HEK293 (cell line): ENCODE results near the gene CEP70.

Source experiments
- CTCF ChIA-PET: fragments of 350-600 bp; formaldehyde crosslinking; extraction: SDS; loops from one replicate; lab custom pipeline; 2021; ENCODE audit warnings: antibody characterized with exemption; lab: Yijun Ruan, JAX
- POLR2A ChIA-PET: fragments of 300-600 bp; formaldehyde crosslinking; extraction: SDS; loops from one replicate; lab custom pipeline; 2020; ENCODE audit warnings: antibody characterized with exemption, inconsistent platforms; lab: Yijun Ruan, JAX
- H3K27ac ChIP-seq: fragments of 200-500 bp; sonication (Bioruptor generic); 2 replicates; pipeline ENCODE4 v1.5.1; 2014; ENCODE audit warnings: low read depth, low read length, control low read depth, inconsistent platforms; ENCODE audit errors: extremely low read depth
- H3K36me3 ChIP-seq, 2 experiments: fragments of 200-500 bp in 1 of 2; sonication (Bioruptor generic) in 1 of 2; 1 replicate in 1 of 2; 2 replicates in 1 of 2; pipeline ENCODE4 v1.5.1; 2014 to 2017; ENCODE audit warnings: inconsistent platforms in 2 of 2, low read length in 2 of 2; ENCODE audit not compliant: control insufficient read depth in 2 of 2, insufficient read depth in 1 of 2
- H3K4me1 ChIP-seq: fragments of 200-500 bp; sonication (Bioruptor generic); 2 replicates; pipeline ENCODE4 v1.5.1; 2014; ENCODE audit warnings: mild to moderate bottlenecking, low read length, inconsistent platforms; ENCODE audit not compliant: control insufficient read depth, insufficient read depth
- H3K4me3 ChIP-seq: 2 replicates; pipeline ENCODE4 v1.5.1; 2011; ENCODE audit warnings: low read depth, mild to moderate bottlenecking, control low read depth, low read length, moderate library complexity
- H3K9me3 ChIP-seq: fragments of 200-500 bp; sonication (Bioruptor generic); 2 replicates; pipeline ENCODE4 v1.5.1; 2014; ENCODE audit warnings: low read depth, low read length, inconsistent platforms; ENCODE audit not compliant: control insufficient read depth, insufficient read depth
- BCL11A ChIP-seq: fragments of 450-650 bp; formaldehyde crosslinking; IDR thresholded peaks from 2 replicates; pipeline ENCODE4 v1.5.1; 2016; ENCODE audit warnings: low read depth, missing biosample characterization, missing genetic modification characterization
- PRDM10 ChIP-seq: fragments of 450-650 bp; formaldehyde crosslinking; IDR thresholded peaks from 2 replicates; pipeline ENCODE4 v1.5.1; 2016; ENCODE audit warnings: missing biosample characterization, missing genetic modification characterization
- REST ChIP-seq: fragments of 450-650 bp; formaldehyde crosslinking; IDR thresholded peaks from 2 replicates; pipeline ENCODE4 v1.5.1; 2016; ENCODE audit warnings: missing biosample characterization, missing genetic modification characterization
- SCRT2 ChIP-seq: fragments of 450-650 bp; formaldehyde crosslinking; IDR thresholded peaks from 2 replicates; pipeline ENCODE4 v1.5.1; 2016; ENCODE audit warnings: missing biosample characterization, missing genetic modification characterization
- TCF7L2 ChIP-seq: IDR thresholded peaks from 2 replicates; pipeline ENCODE4 v1.6.1; 2011; ENCODE audit warnings: low read depth, mild to moderate bottlenecking, inconsistent platforms, low read length, moderate library complexity, borderline replicate concordance
- ZBTB17 ChIP-seq: fragments of 450-650 bp; formaldehyde crosslinking; IDR thresholded peaks from 2 replicates; pipeline ENCODE4 v1.5.1; 2016; ENCODE audit warnings: missing biosample characterization, missing genetic modification characterization
- ZBTB20 ChIP-seq: fragments of 450-650 bp; formaldehyde crosslinking; IDR thresholded peaks from 2 replicates; pipeline ENCODE4 v1.5.1; 2016; ENCODE audit warnings: missing biosample characterization, missing genetic modification characterization
- ZBTB6 ChIP-seq: fragments of 450-650 bp; formaldehyde crosslinking; IDR thresholded peaks from 2 replicates; pipeline ENCODE4 v1.5.1; 2017; ENCODE audit warnings: missing biosample characterization, missing genetic modification characterization
- ZNF146 ChIP-seq: fragments of 450-650 bp; formaldehyde crosslinking; IDR thresholded peaks from 2 replicates; pipeline ENCODE4 v1.5.1; 2016; ENCODE audit warnings: missing biosample characterization, missing genetic modification characterization
- ZNF184 ChIP-seq: fragments of 450-650 bp; IDR thresholded peaks from 2 replicates; pipeline ENCODE4 v1.5.1; 2018; ENCODE audit warnings: missing biosample characterization, mild to moderate bottlenecking, missing genetic modification characterization
- ZNF514 ChIP-seq: fragments of 450-650 bp; formaldehyde crosslinking; IDR thresholded peaks from 2 replicates; pipeline ENCODE4 v1.5.1; 2016; ENCODE audit warnings: missing biosample characterization, missing genetic modification characterization
- ZNF518A ChIP-seq: fragments of 450-650 bp; formaldehyde crosslinking; conservative IDR thresholded peaks from 2 replicates; pipeline ENCODE4 v1.5.1; 2016; ENCODE audit warnings: low read depth, missing biosample characterization, missing genetic modification characterization
- ZNF521 ChIP-seq: fragments of 450-650 bp; formaldehyde crosslinking; IDR thresholded peaks from 2 replicates; pipeline ENCODE4 v1.5.1; 2017; ENCODE audit warnings: missing biosample characterization, mild to moderate bottlenecking, missing genetic modification characterization
- ZNF610 ChIP-seq: fragments of 450-650 bp; formaldehyde crosslinking; IDR thresholded peaks from 2 replicates; pipeline ENCODE4 v1.5.1; 2016; ENCODE audit warnings: missing biosample characterization, missing genetic modification characterization, borderline replicate concordance
- ZNF791 ChIP-seq: fragments of 450-650 bp; formaldehyde crosslinking; IDR thresholded peaks from 2 replicates; pipeline ENCODE4 v1.5.1; 2016; ENCODE audit warnings: missing biosample characterization, missing genetic modification characterization

Gene CEP70

GRCh38 chr3:138549179-138549977 lies 44.7 kb downstream of the CEP70 start (continued):
- TF ChIP-seq ZNF518A = no peak
- no peak for TF ChIP-seq ZNF791 (tag by site-specific recombination)
- TF ChIP-seq ZNF610 (tag by site-specific recombination) = no peak

GRCh38 chr3:138547342-138547975 lies 46.6 kb downstream of the CEP70 start:
- no peak overlapping the region for H3K27ac ChIP-seq
- peaks cover 0 to 40% of the 10 kb centered on the region in 2 experiments; a peak in 1 of 3 replicates for H3K36me3 ChIP-seq
- no peak for TF ChIP-seq ZNF146 (tag by site-specific recombination)
- no peak for TF ChIP-seq BCL11A (tag by site-specific recombination)
- TF ChIP-seq TCF7L2 = no peak
- no peak for TF ChIP-seq ZBTB20 (tag by site-specific recombination)
- TF ChIP-seq ZBTB17 (tag by site-specific recombination) = no peak
- TF ChIP-seq ZNF521 = no peak
- no peak for TF ChIP-seq PRDM10 (tag by site-specific recombination)
- TF ChIP-seq, all 188 proteins: peak for 0
- ChIA-PET CTCF (no interaction called here), POLR2A (no interaction called here)
- H3K4me1 ChIP-seq = no peaks in the 10 kb centered on the region
- no peaks in the 10 kb centered on the region for H3K9me3 ChIP-seq
- H3K4me3 ChIP-seq = no peak overlapping the region

GRCh38 chr3:138544546-138544945 lies 49.5 kb downstream of the CEP70 start:
- ChIA-PET POLR2A (no interaction called here), CTCF (no interaction called here)
- peaks cover 0 to 46% of the 10 kb centered on the region in 2 experiments; a peak in 1 of 3 replicates for H3K36me3 ChIP-seq

More at GRCh38 chr3:138544546-138544945, 49.5 kb downstream of the CEP70 start:
- H3K4me1 ChIP-seq = no peaks in the 10 kb centered on the region
- no peak for TF ChIP-seq REST (tag by site-specific recombination)
- TF ChIP-seq ZNF146 (tag by site-specific recombination) = peak; percentile 58; the same call in 1 of the 2 replicates
- no peak for TF ChIP-seq SCRT2 (tag by site-specific recombination)
- TF ChIP-seq ZBTB6 (tag by site-specific recombination) = no peak
- TF ChIP-seq ZNF514 (tag by site-specific recombination) = no peak
- TF ChIP-seq ZBTB20 (tag by site-specific recombination) = no peak
- TF ChIP-seq ZNF184 (tag by site-specific recombination) = no peak
- TF ChIP-seq, all 188 proteins: peak for 1
- Histone ChIP-seq H3K27ac (no peak overlapping the region), H3K4me3 (no peak overlapping the region), H3K9me3 (no peaks in the 10 kb centered on the region)
